ENCODE measurements around the gene PSMG4. TPM values are rescaled to one million over a fixed set of nuclear protein-coding genes. Genes with fewer than 3 reads are reported as not detected.

PSMG4 gene
- total RNA-seq, 1 experiment from 2014 or later = 29.3 TPM

GRCh38 chr6:3287308-3287707 is 28.6 kb downstream of the PSMG4 start:
- Histone ChIP-seq H2BK15ac (ENCODE audit: low read depth, low read length) (no peak overlapping the region), H3K4me1 (ENCODE audit: insufficient read depth, low read length) (peaks cover 6% of the 10 kb centered on the region), H3K18ac (ENCODE audit: insufficient read length, low read depth, low read length) (no peak overlapping the region), H4K91ac (ENCODE audit: insufficient read length, low read depth, low read length) (no peak overlapping the region), H2BK5ac (ENCODE audit: insufficient read length, low read length) (no peak overlapping the region), H3K56ac (ENCODE audit: insufficient read length, low read depth, low read length) (no peak overlapping the region), H3K23ac (ENCODE audit: insufficient read length, low read depth, low read length) (no peak overlapping the region), H2BK120ac (ENCODE audit: low read depth, low read length, poor library complexity, severe bottlenecking) (no peak overlapping the region), H3T11ph (ENCODE audit: low read length) (no peak overlapping the region), H2BK12ac (ENCODE audit: insufficient read length, low read depth, low read length) (no peak overlapping the region), H3K27me3 (ENCODE audit: insufficient read depth, low read length) (no peaks in the 10 kb centered on the region), H4K20me1 (ENCODE audit: control insufficient read depth, insufficient read depth, insufficient read length) (no peaks in the 10 kb centered on the region), H3K79me2 (ENCODE audit: insufficient read depth, low read length) (no peaks in the 10 kb centered on the region), H3K9ac (ENCODE audit: extremely low read depth, insufficient read length, low read length) (no peak overlapping the region), H3K79me1 (ENCODE audit: insufficient read depth, low read depth, low read length, poor library complexity, severe bottlenecking) (no peaks in the 10 kb centered on the region), H3K14ac (ENCODE audit: insufficient read depth, low read length) (no peak overlapping the region), H3K27ac (ENCODE audit: insufficient read length, low read depth, low read length) (no peak overlapping the region), H4K5ac (ENCODE audit: insufficient read length, low read depth, low read length) (no peak overlapping the region), H3K23me2 (ENCODE audit: insufficient read length, low read depth, low read length, poor library complexity, severe bottlenecking) (no peaks in the 10 kb centered on the region), H2BK20ac (ENCODE audit: low read depth, low read length, poor library complexity, severe bottlenecking) (no peak overlapping the region), H4K8ac (replicated peaks; ENCODE audit: insufficient read length, low read depth, low read length) (no peak overlapping the region), H3K4me2 (ENCODE audit: insufficient read depth, insufficient read length, low read length) (no peak overlapping the region), H2AFZ (ENCODE audit: low read length) (no peak overlapping the region), H3K9me3 (ENCODE audit: control insufficient read depth, low read depth, low read length) (no peaks in the 10 kb centered on the region), H2AK5ac (ENCODE audit: insufficient read length, low read length) (no peak overlapping the region), H3K4ac (ENCODE audit: low read depth, low read length) (no peak overlapping the region)
- DNase-seq = no peak
- WGBS (ENCODE audit: extremely low coverage, insufficient read length, low lambda C conversion rate) = no CpG with 5 or more reads among the region's 9 CpGs
- H3K27ac Mint-ChIP-seq = no peak overlapping the region; a peak in 1 of 7 replicates
- peaks cover 18 to 19% of the 10 kb centered on the region in 2 experiments for H3K4me1 Mint-ChIP-seq
- H3K27me3 Mint-ChIP-seq (ENCODE audit: low read depth) = no peaks in the 10 kb centered on the region
- no peak overlapping the region for H3K4me3 Mint-ChIP-seq
- H3K9me3 Mint-ChIP-seq = no peaks in the 10 kb centered on the region
- peaks cover 23 to 51% (median 26%) of the 10 kb centered on the region in 3 experiments for H3K36me3 Mint-ChIP-seq (ENCODE audit: insufficient read depth in 1 of 3, low read depth in 3 of 3)
- no peak for TF ChIP-seq CTCF (conservative IDR thresholded peaks at IDR 0.05)
